PFSK-1 (cell line): ENCODE data around the gene GRM1.

Source experiments
- FOXP2 ChIP-seq: optimal IDR thresholded peaks from 2 replicates; pipeline ENCODE3; 2011; ENCODE audit warnings: borderline replicate concordance, control low read depth, inconsistent platforms; ENCODE audit not compliant: insufficient read depth; ENCODE audit errors: extremely low read length, extremely low read depth
- POLR2AphosphoS5 ChIP-seq: IDR thresholded peaks from 2 replicates; pipeline ENCODE4 v1.6.1; 2012; ENCODE audit warnings: low read depth, mild to moderate bottlenecking, control low read depth, low read length, moderate library complexity
- REST ChIP-seq, 2 experiments: IDR thresholded peaks; 2 replicates each; pipeline versions ENCODE4 v1.6.1 to v1.8.0; 2011 to 2012; ENCODE audit warnings: low read depth in 2 of 2, low read length in 2 of 2, control low read depth in 1 of 2, inconsistent platforms in 1 of 2, mild to moderate bottlenecking in 1 of 2, moderate library complexity in 1 of 2; ENCODE audit not compliant: insufficient read depth in 1 of 2
- SIN3A ChIP-seq: IDR thresholded peaks from 2 replicates; pipeline ENCODE4 v1.6.1; 2012; ENCODE audit warnings: mild to moderate bottlenecking, low read length, moderate library complexity, borderline replicate concordance; ENCODE audit not compliant: insufficient read depth
- TAF1 ChIP-seq: IDR thresholded peaks from 2 replicates; pipeline ENCODE4 v1.6.1; 2012; ENCODE audit warnings: low read length, control low read depth, borderline replicate concordance; ENCODE audit not compliant: insufficient read depth

GRM1 gene

GRCh38 chr6:146481527-146481926 lies 452.7 kb downstream of the GRM1 start:
- TF ChIP-seq REST (IDR thresholded peaks at IDR 0.05; ENCODE audit: insufficient read depth in 1 of 2, low read depth in 2 of 2, low read length in 2 of 2) (no peak), POLR2AphosphoS5 (no peak), FOXP2 (no peak), SIN3A (no peak), TAF1 (no peak)

DNA sequence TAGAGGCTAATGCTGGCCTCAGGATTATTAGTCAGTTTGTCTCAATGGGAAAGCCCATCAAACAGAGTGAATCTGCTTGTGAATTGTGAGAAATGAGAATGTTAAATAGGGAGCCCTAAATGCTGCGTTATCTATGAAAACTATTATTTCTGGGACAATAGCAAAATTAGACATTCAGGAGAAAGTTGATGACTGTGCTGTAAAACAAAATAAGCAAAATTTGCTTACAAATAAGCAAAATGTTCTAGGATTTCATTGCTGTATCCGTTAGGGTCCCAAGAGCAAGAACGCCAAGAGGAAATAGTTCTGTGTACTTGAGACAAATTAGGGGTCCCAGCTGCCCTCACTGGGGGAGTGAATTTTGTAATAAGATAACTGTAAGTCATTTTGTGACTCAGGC lies 455.5 kb downstream of the GRM1 start:
- no peak for TF ChIP-seq POLR2AphosphoS5
- no peak for TF ChIP-seq TAF1
- TF ChIP-seq REST (IDR thresholded peaks at IDR 0.05; ENCODE audit: insufficient read depth in 1 of 2, low read depth in 2 of 2, low read length in 2 of 2) = no peak
- TF ChIP-seq SIN3A = no peak
- TF ChIP-seq FOXP2 = no peak
